ENCODE results near the gene MINAR2.

The MINAR2 gene

DNA sequence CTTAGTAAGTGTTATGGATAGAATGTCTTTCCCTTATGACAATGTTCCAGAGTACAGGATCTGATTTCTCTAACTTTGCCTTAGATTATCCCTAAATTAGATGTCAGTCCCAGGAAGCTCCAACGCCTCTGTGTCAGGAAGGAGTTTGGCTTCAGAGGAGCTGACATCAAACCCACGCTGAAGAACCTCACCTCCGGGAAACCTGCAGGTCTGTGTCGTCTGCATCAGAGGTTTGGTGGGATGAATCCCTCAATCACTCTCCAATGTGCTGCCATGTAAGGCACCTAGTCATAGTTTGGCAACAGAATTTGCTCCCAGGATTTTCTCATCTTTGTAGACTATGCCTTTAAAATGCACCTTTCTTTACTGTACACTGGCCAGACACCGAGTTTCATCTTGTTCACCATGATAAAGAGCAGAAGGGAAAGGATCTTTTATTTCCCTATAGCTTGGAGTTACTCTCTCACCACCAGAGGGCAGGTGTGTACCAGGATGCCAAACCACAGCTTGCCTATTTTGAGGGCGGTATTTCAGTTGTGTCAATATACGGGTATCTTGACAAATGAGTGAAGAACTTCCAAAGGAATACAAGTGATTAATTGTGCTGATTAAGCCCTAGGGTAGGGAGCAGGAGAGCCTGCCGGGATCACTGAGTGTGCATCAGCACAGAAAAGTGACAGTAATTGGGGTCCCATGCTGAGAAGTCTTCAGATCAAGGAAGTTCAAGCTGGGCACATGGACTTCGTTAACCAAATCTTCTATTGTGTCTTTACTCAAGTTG, 23.4 kb downstream of the MINAR2 start:
- peak in 1 of 2 donors; percentile 5 for DNase-seq (ENCODE audit: extremely low read depth in 1 of 2, low read depth in 1 of 2)

GRCh38 chr5:129773376-129773775, 25.5 kb downstream of the MINAR2 start:
- no peak for DNase-seq (ENCODE audit: extremely low read depth in 1 of 2, low read depth in 1 of 2)

GRCh38 chr5:129781594-129781993, 33.7 kb downstream of the MINAR2 start:
- no peak for DNase-seq (ENCODE audit: extremely low read depth in 1 of 2, low read depth in 1 of 2)

DNA sequence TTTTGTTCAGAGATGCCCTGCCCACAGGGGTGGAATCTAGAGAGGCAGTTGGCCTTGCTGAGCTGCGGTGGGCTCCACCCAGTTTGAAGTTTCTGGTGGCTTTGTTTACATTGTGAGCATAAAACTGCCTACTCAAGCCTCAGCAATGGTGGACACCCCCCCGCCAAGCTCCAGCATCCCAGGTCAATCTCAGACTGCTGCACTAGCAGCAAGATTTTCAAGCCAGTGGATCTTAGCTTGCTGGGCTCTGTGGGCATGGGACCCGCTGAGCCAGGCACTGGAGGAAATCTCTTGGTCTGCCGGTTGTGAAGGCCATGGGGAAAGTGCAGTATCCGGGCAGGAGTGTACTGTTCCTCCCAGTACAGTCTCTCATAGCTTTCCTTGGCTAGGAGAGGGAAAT, 55.5 kb downstream of the MINAR2 start:
- no peak for DNase-seq (ENCODE audit: extremely low read depth in 1 of 2, low read depth in 1 of 2)

DNA sequence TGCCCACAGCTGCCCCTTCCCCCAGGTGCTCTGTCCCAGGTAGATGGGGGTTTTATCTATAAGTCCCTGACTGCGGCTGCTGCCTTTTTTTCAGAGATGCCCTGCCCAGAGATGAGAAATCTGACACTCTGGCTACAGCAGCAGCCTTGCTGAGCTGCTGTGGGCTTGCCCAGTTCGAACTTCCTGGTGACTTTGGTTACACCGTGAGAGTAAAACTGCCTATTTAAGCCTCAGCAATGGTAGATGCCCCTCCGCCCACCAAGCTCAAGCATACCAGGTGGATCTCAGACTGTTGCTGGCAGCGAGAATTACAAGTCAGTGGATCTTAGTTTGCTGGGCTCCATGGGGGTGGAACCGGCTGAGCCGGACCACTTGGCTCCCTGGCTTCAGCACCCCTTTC, 56.8 kb downstream of the MINAR2 start:
- no peak for DNase-seq (ENCODE audit: extremely low read depth in 1 of 2, low read depth in 1 of 2)

- no peak for DNase-seq (ENCODE audit: extremely low read depth in 1 of 2, low read depth in 1 of 2)
These were observed 59.4 kb downstream of the MINAR2 start for GRCh38 chr5:129807162-129807814.
